ENCODE data around the gene MTMR3. TPM values are rescaled to one million over a fixed set of nuclear protein-coding genes. Genes with fewer than 3 reads are reported as not detected.

Gene MTMR3
- total and polyA plus RNA-seq, 4 donors: 6.0 to 38.8 (median 17.1) TPM

DNA sequence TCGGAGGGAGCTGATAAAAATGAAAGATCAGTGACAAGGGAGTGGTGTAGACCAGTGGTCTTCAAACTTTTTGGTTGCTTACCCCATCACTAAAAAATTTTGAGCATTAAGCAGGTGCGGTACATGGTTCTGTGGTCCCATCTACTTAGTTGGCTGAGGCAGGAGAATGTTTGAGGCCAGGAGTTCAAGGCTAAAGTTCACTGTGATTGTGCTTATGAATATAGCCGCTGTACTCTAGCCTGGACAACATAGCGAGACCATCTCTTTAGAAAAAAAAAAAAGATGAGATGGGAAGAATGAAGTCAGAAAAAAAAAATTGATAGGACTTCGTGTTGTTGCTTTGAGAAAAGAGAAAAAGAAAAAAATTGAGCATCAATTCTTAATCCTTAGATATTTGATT lies 7.8 kb downstream of the MTMR3 start:
- H3K9ac ChIP-seq (ENCODE audit: low read depth in 1 of 2, low read length in 2 of 2): no peak overlapping the region
- H3K9me3 ChIP-seq (ENCODE audit: control insufficient read depth in 4 of 4, low read length in 3 of 4): no peaks in the 10 kb centered on the region
- no peak overlapping the region for H3K4me3 ChIP-seq (ENCODE audit: low read depth in 1 of 3, low read length in 3 of 3)
- no peaks in the 10 kb centered on the region for H3K36me3 ChIP-seq (ENCODE audit: control insufficient read depth in 4 of 4, insufficient read depth in 3 of 4, low read depth in 1 of 4, low read length in 3 of 4)
- no peak for DNase-seq (ENCODE audit: low spot score)
- 64% methylated on average over 5 of the region's 5 CpGs for WGBS
- no peaks in the 10 kb centered on the region for H3K27me3 ChIP-seq (ENCODE audit: control insufficient read depth in 4 of 4, insufficient read depth in 4 of 4, low read length in 3 of 4)
- TF ChIP-seq JUND (IDR thresholded peaks at IDR 0.05) (no peak), HNF4A (conservative IDR thresholded peaks at IDR 0.05) (peak in 1 of 2 donors; percentile 9)
- H3K4me1 ChIP-seq (ENCODE audit: control insufficient read depth in 4 of 4, insufficient read depth in 4 of 4, low read length in 3 of 4): peaks cover 2 to 9% (median 8%) of the 10 kb centered on the region in 4 donors
- no peak overlapping the region for H3K27ac ChIP-seq (ENCODE audit: low read depth in 1 of 2, low read length in 2 of 2)

DNA sequence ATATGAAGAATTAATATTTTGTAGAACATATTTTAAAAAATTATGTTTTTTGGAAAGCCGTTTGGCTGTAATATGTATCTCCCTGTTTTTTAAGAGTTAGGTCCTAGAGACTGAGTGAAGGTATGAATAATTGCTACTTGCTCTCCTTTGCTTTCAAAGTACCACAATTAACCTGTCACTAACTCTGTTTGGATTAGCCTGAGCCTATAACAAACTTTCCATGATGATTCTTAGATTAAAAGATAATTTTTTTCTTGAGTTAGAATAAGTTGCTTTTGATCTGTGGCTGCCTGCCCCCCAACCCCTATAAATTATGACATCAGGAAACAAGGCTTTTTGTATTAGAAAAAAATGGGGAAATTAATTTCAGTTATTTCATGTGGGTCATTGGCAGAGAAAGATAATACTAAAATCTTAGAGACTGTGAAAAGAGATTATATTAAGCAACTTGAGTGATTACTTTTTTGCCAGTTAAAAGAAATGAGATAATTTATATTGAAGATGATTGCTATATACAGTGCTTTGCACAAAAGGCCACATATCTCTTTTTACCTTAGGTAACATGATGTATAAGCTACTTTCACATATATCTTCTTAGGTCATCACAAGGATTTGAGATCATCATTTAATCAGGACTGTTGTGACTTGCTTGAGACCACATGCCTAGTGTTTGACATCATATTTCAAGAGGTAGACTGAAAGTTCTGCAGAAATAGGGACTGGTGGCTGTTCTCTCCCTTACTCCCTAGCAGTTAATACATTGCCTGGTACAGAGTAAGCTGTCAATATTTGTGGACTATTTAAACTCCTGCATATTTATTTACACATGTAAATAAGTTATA lies 9.6 kb downstream of the MTMR3 start:
- 85% methylated on average over 1 of the region's 1 CpG for WGBS
- DNase-seq (ENCODE audit: low spot score): no peak
- Histone ChIP-seq H3K9ac (ENCODE audit: low read depth in 1 of 2, low read length in 2 of 2) (no peak overlapping the region), H3K36me3 (ENCODE audit: control insufficient read depth in 4 of 4, insufficient read depth in 3 of 4, low read depth in 1 of 4, low read length in 3 of 4) (no peaks in the 10 kb centered on the region), H3K4me3 (ENCODE audit: low read depth in 1 of 3, low read length in 3 of 3) (no peak overlapping the region), H3K27me3 (ENCODE audit: control insufficient read depth in 4 of 4, insufficient read depth in 4 of 4, low read length in 3 of 4) (no peaks in the 10 kb centered on the region), H3K27ac (ENCODE audit: low read depth in 1 of 2, low read length in 2 of 2) (no peak overlapping the region), H3K4me1 (ENCODE audit: control insufficient read depth in 4 of 4, insufficient read depth in 4 of 4, low read length in 3 of 4) (peaks cover under 1 to 2% (median 2%) of the 10 kb centered on the region in 4 donors), H3K9me3 (ENCODE audit: control insufficient read depth in 4 of 4, low read length in 3 of 4) (no peaks in the 10 kb centered on the region)
- TF ChIP-seq, protein P1, sequence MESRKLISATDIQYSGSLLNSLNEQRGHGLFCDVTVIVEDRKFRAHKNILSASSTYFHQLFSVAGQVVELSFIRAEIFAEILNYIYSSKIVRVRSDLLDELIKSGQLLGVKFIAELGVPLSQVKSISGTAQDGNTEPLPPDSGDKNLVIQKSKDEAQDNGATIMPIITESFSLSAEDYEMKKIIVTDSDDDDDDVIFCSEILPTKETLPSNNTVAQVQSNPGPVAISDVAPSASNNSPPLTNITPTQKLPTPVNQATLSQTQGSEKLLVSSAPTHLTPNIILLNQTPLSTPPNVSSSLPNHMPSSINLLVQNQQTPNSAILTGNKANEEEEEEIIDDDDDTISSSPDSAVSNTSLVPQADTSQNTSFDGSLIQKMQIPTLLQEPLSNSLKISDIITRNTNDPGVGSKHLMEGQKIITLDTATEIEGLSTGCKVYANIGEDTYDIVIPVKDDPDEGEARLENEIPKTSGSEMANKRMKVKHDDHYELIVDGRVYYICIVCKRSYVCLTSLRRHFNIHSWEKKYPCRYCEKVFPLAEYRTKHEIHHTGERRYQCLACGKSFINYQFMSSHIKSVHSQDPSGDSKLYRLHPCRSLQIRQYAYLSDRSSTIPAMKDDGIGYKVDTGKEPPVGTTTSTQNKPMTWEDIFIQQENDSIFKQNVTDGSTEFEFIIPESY (IDR thresholded peaks at IDR 0.05): no peak

DNA sequence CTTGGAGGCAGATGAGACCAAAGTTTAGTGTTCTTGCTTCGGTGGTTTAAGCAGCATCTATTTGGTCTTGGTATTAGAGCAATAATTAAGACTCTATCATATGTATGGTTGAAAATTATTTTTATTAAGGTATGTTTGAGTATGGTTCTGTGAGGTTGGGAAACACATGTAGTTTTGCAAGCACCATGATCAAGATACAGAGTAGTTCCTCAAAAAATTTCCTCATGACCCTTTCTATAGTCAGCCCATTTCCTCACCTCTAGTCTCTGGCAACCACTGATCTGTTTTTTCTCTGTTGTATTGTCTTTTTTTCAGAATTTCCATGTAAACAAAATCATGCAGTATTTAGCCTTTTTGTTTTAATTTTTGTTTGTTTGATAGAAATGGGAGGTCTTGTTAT lies 18.4 kb downstream of the MTMR3 start:
- 88% methylated on average over 1 of the region's 1 CpG for WGBS
- Histone ChIP-seq H3K9me3 (ENCODE audit: control insufficient read depth in 4 of 4, low read length in 3 of 4) (no peaks in the 10 kb centered on the region), H3K27ac (ENCODE audit: low read depth in 1 of 2, low read length in 2 of 2) (no peak overlapping the region), H3K9ac (ENCODE audit: low read depth in 1 of 2, low read length in 2 of 2) (no peak overlapping the region), H3K4me1 (ENCODE audit: control insufficient read depth in 4 of 4, insufficient read depth in 4 of 4, low read length in 3 of 4) (peaks cover under 1 to 8% (median 4%) of the 10 kb centered on the region in 4 donors), H3K27me3 (ENCODE audit: control insufficient read depth in 4 of 4, insufficient read depth in 4 of 4, low read length in 3 of 4) (no peaks in the 10 kb centered on the region), H3K4me3 (ENCODE audit: low read depth in 1 of 3, low read length in 3 of 3) (no peak overlapping the region), H3K36me3 (ENCODE audit: control insufficient read depth in 4 of 4, insufficient read depth in 3 of 4, low read depth in 1 of 4, low read length in 3 of 4) (no peaks in the 10 kb centered on the region)
- TF ChIP-seq JUND (IDR thresholded peaks at IDR 0.05): no peak
- no peak for TF ChIP-seq NR2F2 (IDR thresholded peaks at IDR 0.05)
- no peak for TF ChIP-seq SP1 (IDR thresholded peaks at IDR 0.05)
- TF ChIP-seq EGR1 (IDR thresholded peaks at IDR 0.05; ENCODE audit: low read depth in 2 of 2): no peak
- no peak for TF ChIP-seq GABPA (IDR thresholded peaks at IDR 0.05 in 1 of 2, conservative IDR thresholded peaks at IDR 0.05 in 1 of 2)
- no peak for TF ChIP-seq HNF4A (conservative IDR thresholded peaks at IDR 0.05)
- TF ChIP-seq, protein P2, sequence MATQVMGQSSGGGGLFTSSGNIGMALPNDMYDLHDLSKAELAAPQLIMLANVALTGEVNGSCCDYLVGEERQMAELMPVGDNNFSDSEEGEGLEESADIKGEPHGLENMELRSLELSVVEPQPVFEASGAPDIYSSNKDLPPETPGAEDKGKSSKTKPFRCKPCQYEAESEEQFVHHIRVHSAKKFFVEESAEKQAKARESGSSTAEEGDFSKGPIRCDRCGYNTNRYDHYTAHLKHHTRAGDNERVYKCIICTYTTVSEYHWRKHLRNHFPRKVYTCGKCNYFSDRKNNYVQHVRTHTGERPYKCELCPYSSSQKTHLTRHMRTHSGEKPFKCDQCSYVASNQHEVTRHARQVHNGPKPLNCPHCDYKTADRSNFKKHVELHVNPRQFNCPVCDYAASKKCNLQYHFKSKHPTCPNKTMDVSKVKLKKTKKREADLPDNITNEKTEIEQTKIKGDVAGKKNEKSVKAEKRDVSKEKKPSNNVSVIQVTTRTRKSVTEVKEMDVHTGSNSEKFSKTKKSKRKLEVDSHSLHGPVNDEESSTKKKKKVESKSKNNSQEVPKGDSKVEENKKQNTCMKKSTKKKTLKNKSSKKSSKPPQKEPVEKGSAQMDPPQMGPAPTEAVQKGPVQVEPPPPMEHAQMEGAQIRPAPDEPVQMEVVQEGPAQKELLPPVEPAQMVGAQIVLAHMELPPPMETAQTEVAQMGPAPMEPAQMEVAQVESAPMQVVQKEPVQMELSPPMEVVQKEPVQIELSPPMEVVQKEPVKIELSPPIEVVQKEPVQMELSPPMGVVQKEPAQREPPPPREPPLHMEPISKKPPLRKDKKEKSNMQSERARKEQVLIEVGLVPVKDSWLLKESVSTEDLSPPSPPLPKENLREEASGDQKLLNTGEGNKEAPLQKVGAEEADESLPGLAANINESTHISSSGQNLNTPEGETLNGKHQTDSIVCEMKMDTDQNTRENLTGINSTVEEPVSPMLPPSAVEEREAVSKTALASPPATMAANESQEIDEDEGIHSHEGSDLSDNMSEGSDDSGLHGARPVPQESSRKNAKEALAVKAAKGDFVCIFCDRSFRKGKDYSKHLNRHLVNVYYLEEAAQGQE (IDR thresholded peaks at IDR 0.05): no peak
- TF ChIP-seq RXRA (IDR thresholded peaks at IDR 0.05): no peak
- TF ChIP-seq FOXA2 (IDR thresholded peaks at IDR 0.05): no peak
- no peak for TF ChIP-seq FOXA1 (IDR thresholded peaks at IDR 0.05)
- no peak for TF ChIP-seq HNF4G (IDR thresholded peaks at IDR 0.05)
- TF ChIP-seq, protein P1 (IDR thresholded peaks at IDR 0.05): no peak
- TF ChIP-seq, protein P3, sequence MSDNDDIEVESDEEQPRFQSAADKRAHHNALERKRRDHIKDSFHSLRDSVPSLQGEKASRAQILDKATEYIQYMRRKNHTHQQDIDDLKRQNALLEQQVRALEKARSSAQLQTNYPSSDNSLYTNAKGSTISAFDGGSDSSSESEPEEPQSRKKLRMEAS (IDR thresholded peaks at IDR 0.05): no peak
- TF ChIP-seq, protein P4, sequence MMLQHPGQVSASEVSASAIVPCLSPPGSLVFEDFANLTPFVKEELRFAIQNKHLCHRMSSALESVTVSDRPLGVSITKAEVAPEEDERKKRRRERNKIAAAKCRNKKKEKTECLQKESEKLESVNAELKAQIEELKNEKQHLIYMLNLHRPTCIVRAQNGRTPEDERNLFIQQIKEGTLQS (IDR thresholded peaks at IDR 0.05): no peak
- TF ChIP-seq, protein P5, sequence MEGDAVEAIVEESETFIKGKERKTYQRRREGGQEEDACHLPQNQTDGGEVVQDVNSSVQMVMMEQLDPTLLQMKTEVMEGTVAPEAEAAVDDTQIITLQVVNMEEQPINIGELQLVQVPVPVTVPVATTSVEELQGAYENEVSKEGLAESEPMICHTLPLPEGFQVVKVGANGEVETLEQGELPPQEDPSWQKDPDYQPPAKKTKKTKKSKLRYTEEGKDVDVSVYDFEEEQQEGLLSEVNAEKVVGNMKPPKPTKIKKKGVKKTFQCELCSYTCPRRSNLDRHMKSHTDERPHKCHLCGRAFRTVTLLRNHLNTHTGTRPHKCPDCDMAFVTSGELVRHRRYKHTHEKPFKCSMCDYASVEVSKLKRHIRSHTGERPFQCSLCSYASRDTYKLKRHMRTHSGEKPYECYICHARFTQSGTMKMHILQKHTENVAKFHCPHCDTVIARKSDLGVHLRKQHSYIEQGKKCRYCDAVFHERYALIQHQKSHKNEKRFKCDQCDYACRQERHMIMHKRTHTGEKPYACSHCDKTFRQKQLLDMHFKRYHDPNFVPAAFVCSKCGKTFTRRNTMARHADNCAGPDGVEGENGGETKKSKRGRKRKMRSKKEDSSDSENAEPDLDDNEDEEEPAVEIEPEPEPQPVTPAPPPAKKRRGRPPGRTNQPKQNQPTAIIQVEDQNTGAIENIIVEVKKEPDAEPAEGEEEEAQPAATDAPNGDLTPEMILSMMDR (IDR thresholded peaks at IDR 0.05; ENCODE audit: low read depth, low read length, missing input control): no peak
- TF ChIP-seq RAD21 (IDR thresholded peaks at IDR 0.05): no peak
- no peak for TF ChIP-seq YY1 (IDR thresholded peaks at IDR 0.05)
- DNase-seq (ENCODE audit: low spot score): no peak
